Suprapubic skin (tissue), 4 donors: ENCODE results near the gene DCTN5.

ENCODE experiments used
- CTCF ChIP-seq, 2 donors: fragments of 200-600 bp in 1 of 2; fragments of 450-650 bp in 1 of 2; sonication (generic) in 1 of 2; IDR thresholded peaks; one replicate each; pipeline ENCODE4 v1.5.1; 2016 to 2019; ENCODE audit warnings: antibody characterized with exemption in 2 of 2, mild to moderate bottlenecking in 1 of 2, moderate library complexity in 1 of 2
- POLR2A ChIP-seq, 2 donors: fragments of 450-650 bp; IDR thresholded peaks; one replicate each; pipeline ENCODE4 v1.6.1; 2017; ENCODE audit warnings: antibody characterized with exemption in 2 of 2, mild to moderate bottlenecking in 2 of 2, moderate library complexity in 2 of 2
- POLR2AphosphoS5 ChIP-seq, 3 donors: sonication (generic); formaldehyde crosslinking; IDR thresholded peaks; one replicate each; pipeline ENCODE4 v1.6.1; 2017; ENCODE audit warnings: antibody characterized with exemption in 3 of 3

GRCh38 chr16:23695756-23696155 lies 54.5 kb downstream of the DCTN5 start:
- no peak for TF ChIP-seq CTCF (IDR thresholded peaks at IDR 0.05)
- TF ChIP-seq POLR2A (IDR thresholded peaks at IDR 0.05), result no peak
- no peak for TF ChIP-seq POLR2AphosphoS5 (IDR thresholded peaks at IDR 0.05)
